AG04450 (cell line): ENCODE data around the gene CHTF18. TPM values are rescaled to one million over a fixed set of nuclear protein-coding genes. Genes with fewer than 3 reads are reported as not detected.
"Not testable (repeated sequence)": the region's sequence is repeated elsewhere in the genome, so short reads cannot be mapped to it uniquely, and the experiment has no call there.

Experiments used
- CTCF ChIA-PET: fragments of 300-600, 350-600 bp; formaldehyde crosslinking; extraction: SDS; loops from one replicate; lab custom pipeline; 2022; ENCODE audit warnings: antibody characterized with exemption, inconsistent platforms; lab: Charles Lee
- POLR2A ChIA-PET: fragments of 350-600 bp; formaldehyde crosslinking; extraction: SDS; loops from one replicate; lab custom pipeline; 2021; ENCODE audit warnings: antibody characterized with exemption, inconsistent platforms; lab: Yijun Ruan, JAX
- DNase-seq: peaks from one replicate; pipeline ENCODE4 v3.0.0-alpha.2; 2011; ENCODE audit warnings: low read depth, low spot score
- H3K27ac ChIP-seq: one replicate; pipeline ENCODE4 v1.5.1; 2012; ENCODE audit warnings: low read depth, low read length, control low read depth
- H3K27me3 ChIP-seq: one replicate; pipeline ENCODE4 v1.6.0; 2012; ENCODE audit warnings: low read length; ENCODE audit not compliant: control insufficient read depth, insufficient read depth
- H3K4me3 ChIP-seq: 2 replicates; pipeline ENCODE4 v1.5.1; 2011; ENCODE audit warnings: mild to moderate bottlenecking, low read depth, low read length, control low read depth
- H3K9me3 ChIP-seq: 2 replicates; pipeline ENCODE4 v1.5.1; 2012; ENCODE audit warnings: low read length; ENCODE audit not compliant: control insufficient read depth, insufficient read depth
- polyA plus RNA-seq: library from polyadenylated mRNA; depleted of rRNA; stranded (reverse); fragments of >200 nt; gene quantifications from 2 replicates; pipeline ENCODE4 v1.2.3, GENCODE V29; 2011
- TF ChIP-seq, protein P1 (sequence below): IDR thresholded peaks from 2 replicates; pipeline ENCODE4 v1.5.1; 2011; ENCODE audit warnings: low read depth, low read length, control low read depth, inconsistent platforms

The CHTF18 gene
- polyA plus RNA-seq, 1 experiment, result 1.1 TPM

DNA sequence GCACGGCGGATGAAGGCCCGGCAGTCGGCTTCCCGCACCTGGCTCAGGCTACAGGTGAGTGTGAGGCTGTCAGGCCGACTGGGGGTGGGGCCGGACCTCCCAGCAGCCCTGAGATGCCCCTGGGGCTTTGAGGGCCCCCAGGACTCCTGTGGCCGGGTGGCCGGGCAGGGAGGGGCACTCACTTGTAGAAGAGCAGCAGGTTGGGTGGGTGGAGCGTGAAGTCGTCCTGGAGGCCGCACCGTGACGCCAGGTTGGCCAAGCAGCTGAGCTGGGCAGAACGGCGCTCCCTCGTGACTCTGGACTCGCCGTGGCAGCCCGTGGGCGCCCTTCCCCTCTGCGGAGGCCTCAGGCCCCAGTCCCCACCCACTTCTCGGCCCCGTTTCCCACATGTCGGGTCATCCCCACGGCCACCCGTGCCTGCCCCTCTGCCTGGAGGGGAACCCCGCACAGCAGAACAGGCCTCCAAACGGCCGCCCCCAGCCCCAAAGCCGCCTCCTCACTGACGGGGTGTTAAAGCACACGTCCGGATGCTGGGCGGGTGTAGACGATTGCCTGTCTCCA lies 13.1 kb upstream of the CHTF18 start:
- H3K4me3 ChIP-seq, result no peak overlapping the region
- TF ChIP-seq, protein P1, sequence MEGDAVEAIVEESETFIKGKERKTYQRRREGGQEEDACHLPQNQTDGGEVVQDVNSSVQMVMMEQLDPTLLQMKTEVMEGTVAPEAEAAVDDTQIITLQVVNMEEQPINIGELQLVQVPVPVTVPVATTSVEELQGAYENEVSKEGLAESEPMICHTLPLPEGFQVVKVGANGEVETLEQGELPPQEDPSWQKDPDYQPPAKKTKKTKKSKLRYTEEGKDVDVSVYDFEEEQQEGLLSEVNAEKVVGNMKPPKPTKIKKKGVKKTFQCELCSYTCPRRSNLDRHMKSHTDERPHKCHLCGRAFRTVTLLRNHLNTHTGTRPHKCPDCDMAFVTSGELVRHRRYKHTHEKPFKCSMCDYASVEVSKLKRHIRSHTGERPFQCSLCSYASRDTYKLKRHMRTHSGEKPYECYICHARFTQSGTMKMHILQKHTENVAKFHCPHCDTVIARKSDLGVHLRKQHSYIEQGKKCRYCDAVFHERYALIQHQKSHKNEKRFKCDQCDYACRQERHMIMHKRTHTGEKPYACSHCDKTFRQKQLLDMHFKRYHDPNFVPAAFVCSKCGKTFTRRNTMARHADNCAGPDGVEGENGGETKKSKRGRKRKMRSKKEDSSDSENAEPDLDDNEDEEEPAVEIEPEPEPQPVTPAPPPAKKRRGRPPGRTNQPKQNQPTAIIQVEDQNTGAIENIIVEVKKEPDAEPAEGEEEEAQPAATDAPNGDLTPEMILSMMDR, result no peak
- ChIA-PET CTCF (no interaction called here), POLR2A (no interaction called here)
- H3K27me3 ChIP-seq, result no peaks in the 10 kb centered on the region
- no peak for DNase-seq
- no peaks in the 10 kb centered on the region; the same call in 1 of the 2 replicates for H3K9me3 ChIP-seq
- no peak overlapping the region for H3K27ac ChIP-seq

DNA sequence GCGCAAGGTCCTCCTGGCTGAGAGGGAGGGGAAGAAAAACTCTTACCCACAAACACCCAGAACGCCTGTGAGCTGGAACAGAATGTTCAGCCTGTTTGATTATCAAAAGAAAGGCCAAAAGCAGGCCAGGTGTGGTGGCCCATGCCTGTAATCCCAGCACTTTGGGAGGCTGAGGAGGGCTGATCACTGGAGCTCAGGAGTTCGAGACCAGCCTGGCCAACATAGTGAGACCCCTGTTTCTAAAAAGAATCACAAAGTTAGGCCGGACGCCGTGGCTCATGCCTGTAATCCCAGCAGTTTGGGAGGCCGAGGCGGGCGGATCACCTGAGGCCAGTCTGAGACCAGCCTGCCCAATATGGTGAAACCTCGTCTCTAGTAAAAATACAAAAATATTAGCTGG lies 12.1 kb upstream of the CHTF18 start:
- H3K9me3 ChIP-seq, H3K27me3 ChIP-seq, H3K27ac ChIP-seq, DNase-seq, CTCF ChIA-PET, POLR2A ChIA-PET, H3K4me3 ChIP-seq: not testable (repeated sequence)

DNA sequence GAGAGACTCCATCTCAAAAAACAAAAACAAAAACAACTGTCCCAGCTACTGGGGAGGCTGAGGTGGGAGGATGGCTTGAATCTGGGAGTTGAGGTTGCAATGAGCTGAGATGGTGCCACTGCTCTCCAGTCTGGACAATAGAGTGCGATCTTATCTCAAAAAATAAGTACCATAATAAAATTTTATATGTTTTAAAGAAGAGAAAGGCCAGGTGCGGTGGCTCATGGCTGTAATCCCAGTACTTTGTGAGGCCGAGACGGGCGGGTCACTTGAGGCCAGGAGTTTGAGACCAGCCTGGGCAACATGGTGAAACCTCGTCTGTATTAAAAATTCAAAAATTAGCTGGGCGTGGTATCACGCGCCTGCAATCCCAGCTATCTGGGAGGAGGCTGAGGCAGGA lies 11.6 kb upstream of the CHTF18 start:
- Histone ChIP-seq H3K9me3 (no peaks in the 10 kb centered on the region; the same call in 1 of the 2 replicates), H3K27me3 (no peaks in the 10 kb centered on the region), H3K4me3 (no peak overlapping the region), H3K27ac (no peak overlapping the region)
- no peak for DNase-seq
- TF ChIP-seq, protein P1, result no peak
- ChIA-PET CTCF (no interaction called here), POLR2A (no interaction called here)

DNA sequence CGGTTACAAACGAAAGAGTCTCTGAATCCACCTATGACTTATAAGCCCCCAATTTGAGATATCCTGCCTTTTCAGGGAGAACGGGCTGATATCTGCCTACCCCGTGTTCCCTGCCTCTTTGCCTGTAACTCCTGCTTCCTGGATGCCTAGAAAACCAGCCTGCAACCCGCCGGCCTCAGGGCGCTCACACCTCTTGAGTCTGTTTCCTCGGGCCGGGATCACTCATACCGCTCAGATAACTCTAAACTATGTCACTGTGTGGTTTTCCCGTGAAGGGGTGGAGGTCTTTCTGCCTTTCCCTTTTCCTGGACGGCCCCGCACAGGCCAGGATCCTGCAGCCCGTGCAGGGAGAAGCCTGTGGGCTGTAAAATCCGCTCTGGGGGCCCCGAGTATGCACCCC lies 10.6 kb upstream of the CHTF18 start:
- no peak for DNase-seq

DNA sequence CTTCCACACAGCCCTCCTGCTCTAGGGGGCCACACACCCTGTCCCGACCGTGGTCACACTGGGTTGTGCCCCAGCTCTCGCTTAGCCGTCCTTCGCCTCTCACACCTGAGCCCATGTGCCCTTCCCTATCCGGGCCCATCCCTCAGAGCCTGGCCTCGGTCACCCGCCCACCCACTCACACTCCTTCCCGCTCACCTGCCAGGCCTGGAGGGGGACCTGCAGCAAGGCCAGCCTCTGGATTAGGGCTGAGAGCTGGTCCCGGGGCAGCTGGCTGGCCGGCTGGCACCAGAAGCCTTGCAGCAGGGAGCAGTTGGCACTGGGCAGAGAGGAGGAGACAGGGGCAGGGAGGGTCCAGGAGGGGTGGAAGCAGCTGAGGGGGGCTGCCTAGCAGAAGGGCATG lies 10.0 kb upstream of the CHTF18 start:
- no peak overlapping the region for H3K4me3 ChIP-seq
- no peak for DNase-seq
- H3K27ac ChIP-seq, result no peak overlapping the region
- H3K27me3 ChIP-seq, result no peaks in the 10 kb centered on the region
- H3K9me3 ChIP-seq, result no peaks in the 10 kb centered on the region; the same call in 1 of the 2 replicates
- ChIA-PET CTCF (no interaction called here), POLR2A (no interaction called here)
- TF ChIP-seq, protein P1, result no peak

More for the DNA sequence above, 10.6 kb upstream of the CHTF18 start:
- Histone ChIP-seq H3K9me3 (no peaks in the 10 kb centered on the region; the same call in 1 of the 2 replicates), H3K27ac (no peak overlapping the region), H3K4me3 (no peak overlapping the region), H3K27me3 (no peaks in the 10 kb centered on the region)
- ChIA-PET POLR2A (no interaction called here), CTCF (no interaction called here)
- TF ChIP-seq, protein P1, result no peak
